ENCODE measurements around the gene GPLD1.

The GPLD1 gene

GRCh38 chr6:24381476-24382219 lies 107.7 kb downstream of the GPLD1 start:
- DNase-seq, result no peak

DNA sequence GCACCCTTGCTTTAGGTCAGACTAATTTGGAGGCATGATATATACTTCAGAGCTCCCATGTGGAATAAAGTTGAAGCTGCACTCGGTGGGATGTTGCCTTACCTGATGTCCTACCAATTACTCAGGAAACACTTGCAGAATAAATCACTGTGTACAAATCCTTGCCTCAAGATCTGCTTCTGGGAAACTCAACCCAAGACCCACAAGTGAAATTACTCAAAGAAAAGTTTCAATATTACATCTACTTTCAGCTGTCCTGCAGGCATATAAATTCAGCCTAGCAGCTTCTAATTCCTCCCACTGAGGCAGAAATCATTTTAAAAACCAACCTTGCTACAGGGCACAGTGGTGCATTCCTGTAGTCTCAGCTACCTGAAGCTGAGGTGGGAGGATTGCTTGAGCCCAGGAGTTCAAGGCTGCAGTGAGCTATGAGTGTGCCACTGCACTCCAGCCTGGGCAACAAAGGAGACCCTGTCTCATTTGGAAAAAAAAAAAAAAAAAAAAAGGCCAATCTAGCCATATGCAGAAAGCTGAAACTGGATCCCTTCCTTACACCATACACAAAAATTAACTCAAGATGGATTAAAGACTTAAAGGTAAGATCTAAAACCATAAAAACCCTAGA lies 110.8 kb downstream of the GPLD1 start:
- DNase-seq, result no peak
